ENCODE results near the gene SDK2.

SDK2 gene

GRCh38 chr17:73591296-73592078 is 52.8 kb downstream of the SDK2 start:
- H3K27ac ChIP-seq = no peak overlapping the region
- DNase-seq (ENCODE audit: low read depth, low spot score) = no peak

- H3K27ac ChIP-seq = no peak overlapping the region
- no peak for DNase-seq (ENCODE audit: low read depth, low spot score)
Measured at GRCh38 chr17:73589363-73589980, 54.8 kb downstream of the SDK2 start.

GRCh38 chr17:73588891-73589290 is 55.4 kb downstream of the SDK2 start:
- no peak overlapping the region for H3K27ac ChIP-seq
- DNase-seq (ENCODE audit: low read depth, low spot score) = no peak

GRCh38 chr17:73588301-73588846 is 55.9 kb downstream of the SDK2 start:
- DNase-seq (ENCODE audit: low read depth, low spot score) = no peak
- H3K27ac ChIP-seq = no peak overlapping the region

- H3K27ac ChIP-seq = no peak overlapping the region
- DNase-seq (ENCODE audit: low read depth, low spot score) = no peak
Measured at GRCh38 chr17:73586921-73587602, 57.2 kb downstream of the SDK2 start.

- no peak for DNase-seq (ENCODE audit: low read depth, low spot score)
- no peak overlapping the region for H3K27ac ChIP-seq
Measured at GRCh38 chr17:73586275-73586832, 57.9 kb downstream of the SDK2 start.

GRCh38 chr17:73585583-73585982 is 58.7 kb downstream of the SDK2 start:
- DNase-seq (ENCODE audit: low read depth, low spot score) = no peak
- H3K27ac ChIP-seq = no peak overlapping the region

GRCh38 chr17:73584987-73585386 is 59.3 kb downstream of the SDK2 start:
- no peak for DNase-seq (ENCODE audit: low read depth, low spot score)
- H3K27ac ChIP-seq = no peak overlapping the region

- no peak overlapping the region for H3K27ac ChIP-seq
- DNase-seq (ENCODE audit: low read depth, low spot score) = no peak
Measured at GRCh38 chr17:73584049-73584448, 60.2 kb downstream of the SDK2 start.

GRCh38 chr17:73582821-73583220 is 61.4 kb downstream of the SDK2 start:
- no peak overlapping the region for H3K27ac ChIP-seq
- no peak for DNase-seq (ENCODE audit: low read depth, low spot score)

- no peak overlapping the region for H3K27ac ChIP-seq
- DNase-seq (ENCODE audit: low read depth, low spot score) = no peak
Measured at GRCh38 chr17:73582359-73582758, 61.9 kb downstream of the SDK2 start.

GRCh38 chr17:73581379-73581778 is 62.9 kb downstream of the SDK2 start:
- H3K27ac ChIP-seq = no peak overlapping the region
- DNase-seq (ENCODE audit: low read depth, low spot score) = no peak

- DNase-seq (ENCODE audit: low read depth, low spot score) = no peak
- H3K27ac ChIP-seq = no peak overlapping the region
Measured at GRCh38 chr17:73580073-73580710, 64.1 kb downstream of the SDK2 start.

- H3K27ac ChIP-seq = no peak overlapping the region
- no peak for DNase-seq (ENCODE audit: low read depth, low spot score)
Measured at GRCh38 chr17:73576556-73577098, 67.6 kb downstream of the SDK2 start.

- no peak overlapping the region for H3K27ac ChIP-seq
- no peak for DNase-seq (ENCODE audit: low read depth, low spot score)
Measured at GRCh38 chr17:73575470-73576221, 68.6 kb downstream of the SDK2 start.

GRCh38 chr17:73571511-73572130 is 72.6 kb downstream of the SDK2 start:
- DNase-seq (ENCODE audit: low read depth, low spot score) = no peak
- H3K27ac ChIP-seq = no peak overlapping the region

- no peak for DNase-seq (ENCODE audit: low read depth, low spot score)
- H3K27ac ChIP-seq = no peak overlapping the region
Measured at GRCh38 chr17:73569762-73570319, 74.4 kb downstream of the SDK2 start.

GRCh38 chr17:73568934-73569333 is 75.3 kb downstream of the SDK2 start:
- H3K27ac ChIP-seq = no peak overlapping the region
- DNase-seq (ENCODE audit: low read depth, low spot score) = no peak

All from epithelial cell of prostate (primary cell).